Esophagus squamous epithelium (tissue), 5 donors: ENCODE measurements around the gene TDRD9. TPM values are rescaled to one million over a fixed set of nuclear protein-coding genes. Genes with fewer than 3 reads are reported as not detected.

Source experiments
- DNase-seq: peaks from one replicate; lab custom pipeline; 2025; lab: John Stamatoyannopoulos, UW
- H3K27ac ChIP-seq, 4 donors: fragments of 200-600 bp; sonication (generic); one replicate each; pipeline ENCODE4 v1.5.1; 2016 to 2019; ENCODE audit warnings: mild to moderate bottlenecking in 1 of 4
- H3K27me3 ChIP-seq, 4 donors: fragments of 200-600 bp; sonication (generic); 1 replicate in 3 of 4; 2 replicates in 1 of 4; pipeline versions ENCODE4 v1.5.1 to v1.6.0; 2017 to 2021; ENCODE audit warnings: antibody characterized with exemption in 1 of 4
- H3K36me3 ChIP-seq, 3 donors: fragments of 200-600 bp; sonication (generic); one replicate each; pipeline ENCODE4 v1.5.1; 2016 to 2019
- H3K4me1 ChIP-seq, 3 donors: fragments of 200-600 bp; sonication (generic); one replicate each; pipeline ENCODE4 v1.5.1; 2017 to 2019
- H3K4me3 ChIP-seq, 4 donors: fragments of 200-600 bp; sonication (generic); 1 replicate in 3 of 4; 2 replicates in 1 of 4; pipeline ENCODE4 v1.5.1; 2016 to 2019; ENCODE audit warnings: mild to moderate bottlenecking in 2 of 4, moderate library complexity in 1 of 4
- H3K9me3 ChIP-seq, 3 donors: fragments of 200-600 bp; sonication (generic); one replicate each; pipeline ENCODE4 v1.5.1; 2016 to 2019
- CTCF ChIP-seq, 6 experiments: fragments of 450-650 bp in 4 of 6; fragments of 200-600 bp in 2 of 6; sonication (generic) in 2 of 6; IDR thresholded peaks; one replicate each; pipeline ENCODE4 v1.5.1; 2016 to 2019; ENCODE audit warnings: antibody characterized with exemption in 6 of 6, mild to moderate bottlenecking in 4 of 6, moderate library complexity in 4 of 6
- POLR2A ChIP-seq, 4 donors: fragments of 450-650 bp; IDR thresholded peaks; one replicate each; pipeline ENCODE4 v1.6.1; 2017; ENCODE audit warnings: antibody characterized with exemption in 4 of 4, mild to moderate bottlenecking in 4 of 4, moderate library complexity in 3 of 4
- WGBS, 2 donors: methylation state at CpG; one replicate each; pipeline ENCODE4 v1.1.5; 2018; 5-methylcytosine and 5-hydroxymethylcytosine counted together
- intact Hi-C: fragments of 100-400 bp; cut with DNase I; formaldehyde crosslinking; loops from one replicate; pipeline ENCODE4 v1.15.0; 2022
- total RNA-seq, 4 donors: library from RNA; depleted of rRNA; stranded (reverse); fragments of >200 nt; gene quantifications; one replicate each; pipeline ENCODE4 v1.1.0, GENCODE V29; 2016
- donor health status: DM: yes; HTN: yes; CAD: no.

The TDRD9 gene
- total RNA-seq, 4 donors from 2014 or later, result 0.09 to 6.0 (median 0.74) TPM

- H3K9me3 ChIP-seq, result no peaks in the 10 kb centered on the region
- no peaks in the 10 kb centered on the region for H3K27me3 ChIP-seq
- 61 to 90% methylated on average over 6 to 7 of the region's 8 CpGs for WGBS, 2 donors
- peaks cover 12 to 55% (median 26%) of the 10 kb centered on the region in 3 donors for H3K4me1 ChIP-seq
- no peak for DNase-seq
- H3K4me3 ChIP-seq, result no peak overlapping the region
- no peak overlapping the region for H3K27ac ChIP-seq
- TF ChIP-seq POLR2A (IDR thresholded peaks at IDR 0.05) (no peak), CTCF (IDR thresholded peaks at IDR 0.05) (no peak)
- H3K36me3 ChIP-seq, result no peaks in the 10 kb centered on the region
- intact Hi-C loops, result no loop called here
Measured at GRCh38 chr14:103892247-103892646, 36.0 kb upstream of the TDRD9 start.

GRCh38 chr14:103894034-103894722 is 34.1 kb upstream of the TDRD9 start:
- intact Hi-C loops, result no loop called here
- no peak for DNase-seq
- TF ChIP-seq CTCF (IDR thresholded peaks at IDR 0.05) (no peak), POLR2A (IDR thresholded peaks at IDR 0.05) (no peak)
- Histone ChIP-seq H3K27ac (no peak overlapping the region), H3K36me3 (no peaks in the 10 kb centered on the region), H3K27me3 (no peaks in the 10 kb centered on the region), H3K4me3 (no peak overlapping the region), H3K9me3 (no peaks in the 10 kb centered on the region), H3K4me1 (peaks cover 26 to 64% (median 42%) of the 10 kb centered on the region in 3 donors)
- WGBS, 2 donors, result 47 to 58% methylated on average over 3 to 12 of the region's 26 CpGs

- intact Hi-C loops, result no loop called here
- peaks cover 26 to 64% (median 37%) of the 10 kb centered on the region in 3 donors for H3K4me1 ChIP-seq
Measured at GRCh38 chr14:103894723-103895059, 33.6 kb upstream of the TDRD9 start.

GRCh38 chr14:103896578-103896977 is 31.7 kb upstream of the TDRD9 start:
- 63 to 68% methylated on average over 6 of the region's 6 CpGs for WGBS, 2 donors
- Histone ChIP-seq H3K27me3 (no peaks in the 10 kb centered on the region), H3K4me3 (no peak overlapping the region), H3K27ac (no peak overlapping the region), H3K36me3 (no peaks in the 10 kb centered on the region), H3K9me3 (no peaks in the 10 kb centered on the region), H3K4me1 (peaks cover 26 to 60% (median 28%) of the 10 kb centered on the region in 3 donors)
- intact Hi-C loops, result no loop called here
- TF ChIP-seq POLR2A (IDR thresholded peaks at IDR 0.05) (no peak), CTCF (IDR thresholded peaks at IDR 0.05) (no peak)
- DNase-seq, result no peak

More at GRCh38 chr14:103894723-103895059, 33.6 kb upstream of the TDRD9 start:
- H3K9me3 ChIP-seq, result no peaks in the 10 kb centered on the region
- TF ChIP-seq CTCF (IDR thresholded peaks at IDR 0.05), result no peak
- WGBS, 2 donors, result 66 to 92% methylated on average over 2 to 3 of the region's 7 CpGs
- H3K36me3 ChIP-seq, result no peaks in the 10 kb centered on the region
- H3K4me3 ChIP-seq, result no peak overlapping the region
- no peak overlapping the region for H3K27ac ChIP-seq
- DNase-seq, result no peak
- H3K27me3 ChIP-seq, result no peaks in the 10 kb centered on the region

GRCh38 chr14:103897075-103897947 is 30.9 kb upstream of the TDRD9 start:
- intact Hi-C loops, result no loop called here
- no peak overlapping the region for H3K4me3 ChIP-seq
- TF ChIP-seq CTCF (IDR thresholded peaks at IDR 0.05) (no peak), POLR2A (IDR thresholded peaks at IDR 0.05) (no peak)

More at GRCh38 chr14:103897075-103897947, 30.9 kb upstream of the TDRD9 start:
- H3K27ac ChIP-seq, result peak overlapping the region in 2 of 4 donors; percentile 48 to 65
- no peaks in the 10 kb centered on the region for H3K27me3 ChIP-seq
- no peaks in the 10 kb centered on the region for H3K36me3 ChIP-seq
- peaks cover 26 to 56% (median 28%) of the 10 kb centered on the region in 3 donors for H3K4me1 ChIP-seq
- H3K9me3 ChIP-seq, result no peaks in the 10 kb centered on the region
- WGBS, 2 donors, result 73 to 76% methylated on average over 16 of the region's 27 CpGs
- DNase-seq, result no peak
